Measurements from ENCODE around the gene LCAT.

GRCh38 chr16:67979955-67980678 lies 36.2 kb upstream of the LCAT start, which contains the start of gene DPEP3:
- no peak for TF ChIP-seq CTCF (IDR thresholded peaks at IDR 0.05)
- no peak for TF ChIP-seq POLR2A (IDR thresholded peaks at IDR 0.05)
